ENCODE results near the gene ADAM33. TPM values are rescaled to one million over a fixed set of nuclear protein-coding genes. Genes with fewer than 3 reads are reported as not detected.

The ADAM33 gene
- total RNA-seq, 2 donors from 2014 or later: 3.0 to 3.3 TPM

GRCh38 chr20:3674447-3674846 lies 7.4 kb downstream of the ADAM33 start:
- Histone ChIP-seq H3K9me3 (ENCODE audit: control insufficient read depth, low read length) (no peaks in the 10 kb centered on the region), H3K27ac (ENCODE audit: low read depth, low read length) (no peak overlapping the region), H3K4me3 (ENCODE audit: low read length) (no peak overlapping the region), H3K9ac (ENCODE audit: extremely low read depth, low read length, poor library complexity, severe bottlenecking) (no peak overlapping the region), H3K4me1 (ENCODE audit: control insufficient read depth, insufficient read depth, low read length) (no peaks in the 10 kb centered on the region), H3K36me3 (ENCODE audit: control insufficient read depth, insufficient read depth, low read length) (no peaks in the 10 kb centered on the region), H3K27me3 (ENCODE audit: control insufficient read depth, insufficient read depth, low read length, poor library complexity, severe bottlenecking) (peaks cover 6% of the 10 kb centered on the region)
- WGBS, 2 experiments (ENCODE audit: insufficient coverage in 1 of 2, insufficient read length in 1 of 2): 89 to 94% methylated on average over 9 to 10 of the region's 10 CpGs
- DNase-seq: no peak
- H3K9me3 Mint-ChIP-seq: no peaks in the 10 kb centered on the region
- H3K36me3 Mint-ChIP-seq (ENCODE audit: low read depth): no peaks in the 10 kb centered on the region
- H3K27ac Mint-ChIP-seq: no peak overlapping the region
- no peak for TF ChIP-seq CTCF (conservative IDR thresholded peaks at IDR 0.05)
- H3K4me3 Mint-ChIP-seq: no peak overlapping the region
- H3K4me1 Mint-ChIP-seq: peaks cover 2% of the 10 kb centered on the region
- H3K27me3 Mint-ChIP-seq (ENCODE audit: insufficient read depth): peaks cover 74% of the 10 kb centered on the region

GRCh38 chr20:3673221-3674070 lies 8.4 kb downstream of the ADAM33 start:
- H3K4me1 Mint-ChIP-seq: peaks cover 2% of the 10 kb centered on the region
- H3K9me3 Mint-ChIP-seq: no peaks in the 10 kb centered on the region
- H3K27ac Mint-ChIP-seq: no peak overlapping the region
- H3K27me3 ChIP-seq (ENCODE audit: control insufficient read depth, insufficient read depth, low read length, poor library complexity, severe bottlenecking): peaks cover 6% of the 10 kb centered on the region
- H3K4me3 Mint-ChIP-seq: peak overlapping the region; percentile 33
- no peaks in the 10 kb centered on the region for H3K36me3 ChIP-seq (ENCODE audit: control insufficient read depth, insufficient read depth, low read length)
- H3K9ac ChIP-seq (ENCODE audit: extremely low read depth, low read length, poor library complexity, severe bottlenecking): no peak overlapping the region
- H3K4me1 ChIP-seq (ENCODE audit: control insufficient read depth, insufficient read depth, low read length): no peaks in the 10 kb centered on the region
- no peak overlapping the region for H3K4me3 ChIP-seq (ENCODE audit: low read length)
- no peak overlapping the region for H3K27ac ChIP-seq (ENCODE audit: low read depth, low read length)
- no peak for TF ChIP-seq CTCF (conservative IDR thresholded peaks at IDR 0.05)
- no peak for DNase-seq
- H3K27me3 Mint-ChIP-seq (ENCODE audit: insufficient read depth): peaks cover 71% of the 10 kb centered on the region
- H3K36me3 Mint-ChIP-seq (ENCODE audit: low read depth): no peaks in the 10 kb centered on the region
- WGBS, 2 experiments (ENCODE audit: insufficient coverage in 1 of 2, insufficient read length in 1 of 2): 97% methylated on average over 63 to 90 of the region's 90 CpGs
- no peaks in the 10 kb centered on the region for H3K9me3 ChIP-seq (ENCODE audit: control insufficient read depth, low read length)

- no peak overlapping the region for H3K4me3 ChIP-seq (ENCODE audit: low read length)
- no peak overlapping the region for H3K27ac ChIP-seq (ENCODE audit: low read depth, low read length)
- peak; percentile 44 for TF ChIP-seq CTCF (conservative IDR thresholded peaks at IDR 0.05)
- peaks cover 2% of the 10 kb centered on the region for H3K4me1 Mint-ChIP-seq
- H3K27me3 ChIP-seq (ENCODE audit: control insufficient read depth, insufficient read depth, low read length, poor library complexity, severe bottlenecking): peaks cover 6% of the 10 kb centered on the region
- no peaks in the 10 kb centered on the region for H3K4me1 ChIP-seq (ENCODE audit: control insufficient read depth, insufficient read depth, low read length)
- no peaks in the 10 kb centered on the region for H3K9me3 ChIP-seq (ENCODE audit: control insufficient read depth, low read length)
- H3K9me3 Mint-ChIP-seq: no peaks in the 10 kb centered on the region
- no peaks in the 10 kb centered on the region for H3K36me3 Mint-ChIP-seq (ENCODE audit: low read depth)
- H3K36me3 ChIP-seq (ENCODE audit: control insufficient read depth, insufficient read depth, low read length): no peaks in the 10 kb centered on the region
- peak overlapping the region; percentile 33 for H3K4me3 Mint-ChIP-seq
- peak; percentile 80 for DNase-seq
- no peak overlapping the region for H3K9ac ChIP-seq (ENCODE audit: extremely low read depth, low read length, poor library complexity, severe bottlenecking)
- WGBS, 2 experiments (ENCODE audit: insufficient coverage in 1 of 2, insufficient read length in 1 of 2): 94 to 95% methylated on average over 48 to 58 of the region's 58 CpGs
- H3K27me3 Mint-ChIP-seq (ENCODE audit: insufficient read depth): peaks cover 67% of the 10 kb centered on the region
- no peak overlapping the region for H3K27ac Mint-ChIP-seq
These were observed 9.2 kb downstream of the ADAM33 start for GRCh38 chr20:3672547-3673171.
